ENCODE results near the gene UCN.

UCN gene

GRCh38 chr2:27265536-27265870 is 42.7 kb downstream of the UCN start:
- TF ChIP-seq CTCF (conservative IDR thresholded peaks at IDR 0.05; ENCODE audit: low read length): no peak
- TF ChIP-seq EZH2phosphoT487 (IDR thresholded peaks at IDR 0.05; ENCODE audit: borderline replicate concordance): no peak
- H3K4me2 ChIP-seq (ENCODE audit: low read depth, low read length, poor library complexity, severe bottlenecking): no peak overlapping the region
- no peak overlapping the region for H3K9ac ChIP-seq (ENCODE audit: low read depth, low read length, poor library complexity, severe bottlenecking)
- no peaks in the 10 kb centered on the region for H3K9me2 ChIP-seq (replicated peaks; ENCODE audit: low read depth, low read length)
- H3K36me3 ChIP-seq (ENCODE audit: insufficient read depth, low read length): no peaks in the 10 kb centered on the region
- no peaks in the 10 kb centered on the region for H3K27me3 ChIP-seq (ENCODE audit: insufficient read depth, low read length, poor library complexity, severe bottlenecking)
- H3K9me3 ChIP-seq (ENCODE audit: insufficient read depth, low read depth, low read length): no peaks in the 10 kb centered on the region
- no peaks in the 10 kb centered on the region for H4K20me1 ChIP-seq (ENCODE audit: insufficient read depth, low read length, poor library complexity, severe bottlenecking)
- no peak overlapping the region for H3K4me3 ChIP-seq (ENCODE audit: low read length, poor library complexity, severe bottlenecking)
- H3F3A ChIP-seq (ENCODE audit: low read depth): no peaks in the 10 kb centered on the region
- no peaks in the 10 kb centered on the region for H3K79me2 ChIP-seq (ENCODE audit: insufficient read depth, low read length)
- no peak overlapping the region for H2AFZ ChIP-seq (ENCODE audit: low read length)
- H3K4me1 ChIP-seq (ENCODE audit: insufficient read depth, low read length, poor library complexity, severe bottlenecking): no peaks in the 10 kb centered on the region

- Histone ChIP-seq H3K79me2 (ENCODE audit: insufficient read depth, low read length) (no peaks in the 10 kb centered on the region), H3K9me2 (replicated peaks; ENCODE audit: low read depth, low read length) (no peaks in the 10 kb centered on the region), H3K9ac (ENCODE audit: low read depth, low read length, poor library complexity, severe bottlenecking) (no peak overlapping the region), H2AFZ (ENCODE audit: low read length) (no peak overlapping the region), H3K4me2 (ENCODE audit: low read depth, low read length, poor library complexity, severe bottlenecking) (no peak overlapping the region), H4K20me1 (ENCODE audit: insufficient read depth, low read length, poor library complexity, severe bottlenecking) (no peaks in the 10 kb centered on the region), H3K27me3 (ENCODE audit: insufficient read depth, low read length, poor library complexity, severe bottlenecking) (no peaks in the 10 kb centered on the region), H3F3A (ENCODE audit: low read depth) (no peaks in the 10 kb centered on the region), H3K36me3 (ENCODE audit: insufficient read depth, low read length) (no peaks in the 10 kb centered on the region), H3K9me3 (ENCODE audit: insufficient read depth, low read depth, low read length) (no peaks in the 10 kb centered on the region), H3K4me3 (ENCODE audit: low read length, poor library complexity, severe bottlenecking) (no peak overlapping the region), H3K4me1 (ENCODE audit: insufficient read depth, low read length, poor library complexity, severe bottlenecking) (no peaks in the 10 kb centered on the region)
- TF ChIP-seq EZH2phosphoT487 (IDR thresholded peaks at IDR 0.05; ENCODE audit: borderline replicate concordance) (no peak), CTCF (conservative IDR thresholded peaks at IDR 0.05; ENCODE audit: low read length) (no peak)
Observed at GRCh38 chr2:27264753-27265535, 43.3 kb downstream of the UCN start.

- H4K20me1 ChIP-seq (ENCODE audit: insufficient read depth, low read length, poor library complexity, severe bottlenecking): no peaks in the 10 kb centered on the region
- H3K79me2 ChIP-seq (ENCODE audit: insufficient read depth, low read length): no peaks in the 10 kb centered on the region
- H3K4me3 ChIP-seq (ENCODE audit: low read length, poor library complexity, severe bottlenecking): no peak overlapping the region
- H3K36me3 ChIP-seq (ENCODE audit: insufficient read depth, low read length): no peaks in the 10 kb centered on the region
- H2AFZ ChIP-seq (ENCODE audit: low read length): no peak overlapping the region
- TF ChIP-seq CTCF (conservative IDR thresholded peaks at IDR 0.05; ENCODE audit: low read length) (no peak), EZH2phosphoT487 (IDR thresholded peaks at IDR 0.05; ENCODE audit: borderline replicate concordance) (no peak)
- H3F3A ChIP-seq (ENCODE audit: low read depth): no peaks in the 10 kb centered on the region
- H3K4me1 ChIP-seq (ENCODE audit: insufficient read depth, low read length, poor library complexity, severe bottlenecking): no peaks in the 10 kb centered on the region
- no peaks in the 10 kb centered on the region for H3K27me3 ChIP-seq (ENCODE audit: insufficient read depth, low read length, poor library complexity, severe bottlenecking)
- H3K9ac ChIP-seq (ENCODE audit: low read depth, low read length, poor library complexity, severe bottlenecking): no peak overlapping the region
- H3K9me2 ChIP-seq (replicated peaks; ENCODE audit: low read depth, low read length): no peaks in the 10 kb centered on the region
- H3K9me3 ChIP-seq (ENCODE audit: insufficient read depth, low read depth, low read length): no peaks in the 10 kb centered on the region
- H3K4me2 ChIP-seq (ENCODE audit: low read depth, low read length, poor library complexity, severe bottlenecking): no peak overlapping the region
Observed at GRCh38 chr2:27264253-27264752, 43.9 kb downstream of the UCN start.
